SK-N-SH (cell line): ENCODE results near the gene GPC2. TPM values are rescaled to one million over a fixed set of nuclear protein-coding genes. Genes with fewer than 3 reads are reported as not detected.
"Not testable (repeated sequence)": the region's sequence is repeated elsewhere in the genome, so short reads cannot be mapped to it uniquely, and the experiment has no call there.

ENCODE experiments used
- CTCF ChIA-PET: fragments of 300-600, 350-600 bp; formaldehyde crosslinking; extraction: SDS; loops from one replicate; lab custom pipeline; 2021; lab: Yijun Ruan, JAX
- POLR2A ChIA-PET: fragments of 350-600 bp; sonication (Branson Sonifier 250); formaldehyde crosslinking; extraction: SDS; loops from one replicate; lab custom pipeline; 2020; ENCODE audit warnings: antibody characterized with exemption, inconsistent platforms; lab: Yijun Ruan, JAX
- DNase-seq: peaks from one replicate; pipeline ENCODE4 v3.0.0; 2012
- H2AFZ ChIP-seq: fragments of 200-600 bp; sonication (generic); 2 replicates; pipeline ENCODE4 v1.8.1; 2016; ENCODE audit warnings: antibody characterized with exemption, mild to moderate bottlenecking, low read depth
- H3F3A ChIP-seq: fragments of 200-600 bp; sonication (generic); replicated peaks from 2 replicates; pipeline ENCODE3; 2016; ENCODE audit warnings: antibody characterized with exemption, mild to moderate bottlenecking; ENCODE audit not compliant: insufficient read depth
- H3K27ac ChIP-seq, 2 experiments: fragments of 200-500 bp in 1 of 2; fragments of 200-600 bp in 1 of 2; sonication (Bioruptor generic) in 1 of 2; sonication (generic), shearing (Covaris generic) in 1 of 2; 2 replicates each; pipeline versions ENCODE4 v1.5.1 to v1.6.1; 2014 to 2016; ENCODE audit warnings: low read depth in 2 of 2, inconsistent platforms in 1 of 2, low read length in 1 of 2, mild to moderate bottlenecking in 1 of 2, mixed read lengths in 1 of 2
- H3K27me3 ChIP-seq: fragments of 200-600 bp; sonication (generic), shearing (Covaris generic); 2 replicates; pipeline ENCODE4 v1.6.1; 2016; ENCODE audit warnings: mixed run types; ENCODE audit not compliant: insufficient read depth
- H3K36me3 ChIP-seq, 2 experiments: fragments of 200-500 bp in 1 of 2; fragments of 200-600 bp in 1 of 2; sonication (Bioruptor generic) in 1 of 2; sonication (generic) in 1 of 2; replicated peaks in 1 of 2; 2 replicates each; pipeline versions ENCODE3 to v1.5.1; 2014 to 2016; ENCODE audit warnings: low read length in 1 of 2, mild to moderate bottlenecking in 1 of 2; ENCODE audit not compliant: insufficient read depth in 2 of 2, control insufficient read depth in 1 of 2
- H3K4me1 ChIP-seq, 2 experiments: fragments of 200-500 bp in 1 of 2; fragments of 200-600 bp in 1 of 2; sonication (Bioruptor generic) in 1 of 2; sonication (generic), shearing (Covaris generic) in 1 of 2; 2 replicates each; pipeline versions ENCODE4 v1.5.1 to v1.6.1; 2014 to 2016; ENCODE audit warnings: low read depth in 1 of 2, low read length in 1 of 2, mixed run types in 1 of 2; ENCODE audit not compliant: insufficient read depth in 2 of 2, control insufficient read depth in 1 of 2
- H3K4me2 ChIP-seq: fragments of 200-600 bp; sonication (generic), shearing (Covaris generic); 2 replicates; pipeline ENCODE4 v1.6.1; 2017; ENCODE audit warnings: mixed run types
- H3K4me3 ChIP-seq, 2 experiments: fragments of 200-500 bp in 1 of 2; fragments of 200-600 bp in 1 of 2; sonication (Bioruptor generic) in 1 of 2; sonication (generic), shearing (Covaris generic) in 1 of 2; 2 replicates each; pipeline versions ENCODE4 v1.5.1 to v1.8.1; 2014 to 2016; ENCODE audit warnings: low read depth in 2 of 2, inconsistent platforms in 1 of 2, low read length in 1 of 2, mild to moderate bottlenecking in 1 of 2, mixed read lengths in 1 of 2, moderate library complexity in 1 of 2
- H3K79me2 ChIP-seq: fragments of 200-600 bp; sonication (generic); 2 replicates; pipeline ENCODE4 v1.8.1; 2017; ENCODE audit warnings: mild to moderate bottlenecking; ENCODE audit not compliant: insufficient read depth
- H3K9ac ChIP-seq: fragments of 200-600 bp; sonication (generic); 2 replicates; pipeline ENCODE4 v1.6.1; 2017; ENCODE audit warnings: mixed run types
- H3K9me2 ChIP-seq: fragments of 200-600 bp; sonication (generic); 2 replicates; pipeline ENCODE4 v1.6.1; 2017; ENCODE audit warnings: mixed run types
- H3K9me3 ChIP-seq: fragments of 200-600 bp; sonication (generic); 2 replicates; pipeline ENCODE4 v1.6.1; 2017; ENCODE audit warnings: mixed run types, mild to moderate bottlenecking, moderate library complexity
- H4K20me1 ChIP-seq: fragments of 200-600 bp; sonication (generic); 2 replicates; pipeline ENCODE4 v1.6.1; 2017; ENCODE audit warnings: mild to moderate bottlenecking, mixed run types; ENCODE audit not compliant: insufficient read depth
- ELF1 ChIP-seq: IDR thresholded peaks from 2 replicates; pipeline ENCODE4 v1.4.0; 2012
- EZH2phosphoT487 ChIP-seq: fragments of 200-600 bp; sonication (generic); IDR thresholded peaks from 2 replicates; pipeline ENCODE4 v1.6.1; 2017; ENCODE audit warnings: low read depth, mixed run types, mild to moderate bottlenecking, antibody characterized with exemption, moderate library complexity, borderline replicate concordance
- FOXJ3 ChIP-seq: sonication (generic); formaldehyde crosslinking; IDR thresholded peaks from 2 replicates; pipeline ENCODE4 v1.5.1; 2020; ENCODE audit warnings: mild to moderate bottlenecking, missing genetic modification reagents
- FOXM1 ChIP-seq: IDR thresholded peaks from 2 replicates; pipeline ENCODE4 v1.4.0; 2012; ENCODE audit warnings: low read depth, mild to moderate bottlenecking
- MEF2A ChIP-seq: IDR thresholded peaks from 2 replicates; pipeline ENCODE4 v1.4.0; 2012; ENCODE audit warnings: low read depth, borderline replicate concordance
- MXI1 ChIP-seq: IDR thresholded peaks from 2 replicates; pipeline ENCODE4 v1.6.1; 2012; ENCODE audit warnings: mild to moderate bottlenecking, low read depth, low read length, improper control_type of control experiment
- NRF1 ChIP-seq: IDR thresholded peaks from 2 replicates; pipeline ENCODE4 v1.6.1; 2012; ENCODE audit warnings: low read depth, mild to moderate bottlenecking, low read length
- RXRA ChIP-seq: IDR thresholded peaks from 2 replicates; pipeline ENCODE4 v1.4.0; 2012; ENCODE audit warnings: low read depth, mild to moderate bottlenecking, borderline replicate concordance
- SIN3A ChIP-seq: IDR thresholded peaks from 2 replicates; pipeline ENCODE4 v1.6.1; 2012; ENCODE audit warnings: low read depth, mild to moderate bottlenecking, low read length, moderate library complexity, borderline replicate concordance
- TCF12 ChIP-seq: IDR thresholded peaks from 2 replicates; pipeline ENCODE4 v1.4.0; 2012
- YY1 ChIP-seq: IDR thresholded peaks from 2 replicates; pipeline ENCODE4 v1.4.0; 2012; ENCODE audit warnings: low read depth, mild to moderate bottlenecking
- WGBS: methylation state at CpG from one replicate; pipeline ENCODE4 v1.1.6; 2017; ENCODE audit warnings: low lambda C conversion rate; 5-methylcytosine and 5-hydroxymethylcytosine counted together
- polyA plus RNA-seq, 3 experiments: library from polyadenylated mRNA; depleted of rRNA; stranded (reverse); fragments of >200 nt; gene quantifications; 2 replicates each; pipeline ENCODE4 v1.2.3, GENCODE V29; 2012
- TF ChIP-seq, protein P1 (sequence below): IDR thresholded peaks from 2 replicates; pipeline ENCODE4 v1.6.1; 2012; ENCODE audit warnings: mild to moderate bottlenecking, low read depth, low read length, moderate library complexity
- TF ChIP-seq, protein P2 (sequence below): fragments of 150-350 bp; IDR thresholded peaks from 2 replicates; pipeline ENCODE4 v1.6.1; 2016; ENCODE audit warnings: mild to moderate bottlenecking, low read depth, low read length
- TF ChIP-seq, protein P3 (sequence below): IDR thresholded peaks from 2 replicates; pipeline ENCODE4 v1.4.0; 2012; ENCODE audit warnings: low read depth, borderline replicate concordance

Gene GPC2
- polyA plus RNA-seq, 1 of the 3 experiments (the other 2 are of a cell fraction) = 12.9 TPM

DNA sequence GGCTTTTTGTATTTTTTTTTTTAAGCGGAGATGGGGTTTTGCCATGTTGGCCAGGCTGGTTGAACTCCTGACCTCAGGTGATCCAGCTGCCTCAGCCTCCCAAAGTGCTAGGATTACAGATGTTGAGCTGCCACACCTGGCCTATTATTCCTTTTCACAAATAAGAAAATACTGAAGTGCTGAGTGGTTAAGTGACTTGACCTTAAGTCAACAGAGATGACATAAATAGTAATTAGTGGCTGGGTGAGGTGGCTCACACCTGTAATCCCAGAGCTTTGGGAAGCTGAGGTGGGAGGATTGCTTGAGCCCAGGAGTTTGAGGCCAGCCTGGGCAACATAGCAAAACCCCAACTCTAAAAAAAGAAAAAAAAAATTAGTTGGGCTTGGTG is 47.0 kb downstream of the GPC2 start:
- H3K9ac ChIP-seq, H3K27me3 ChIP-seq: not testable (repeated sequence)
- WGBS = 83% methylated on average over 1 of the region's 1 CpG

DNA sequence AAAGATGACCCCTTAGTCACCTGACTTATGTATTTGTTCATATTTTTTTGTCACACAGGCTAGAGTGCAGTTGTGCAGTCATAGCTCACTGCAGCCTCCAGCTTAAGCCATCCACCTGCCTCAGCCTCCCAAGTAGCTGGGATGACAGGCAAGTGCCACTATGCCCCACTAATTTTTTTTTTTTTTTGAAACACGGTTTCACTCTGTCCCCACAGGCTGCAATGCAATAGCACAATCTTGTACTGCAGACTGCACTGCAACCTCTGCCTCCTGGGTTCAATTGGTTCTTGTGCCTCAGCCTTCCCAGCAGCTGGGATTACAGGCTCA is 48.6 kb downstream of the GPC2 start:
- Histone ChIP-seq H3K9me2 (no peaks in the 10 kb centered on the region), H3K4me3 (no peak overlapping the region), H3K4me2 (0 out of 2 replicates have a peak overlapping the region, but pooled peaks have one; percentile 90), H3K9ac (no peak overlapping the region), H3K79me2 (peaks cover 27% of the 10 kb centered on the region; the same call in 1 of the 2 replicates), H3K4me1 (peaks cover 10 to 20% of the 10 kb centered on the region in 2 experiments; a peak in 2 of 4 replicates), H2AFZ (no peak overlapping the region), H3K27ac (no peak overlapping the region), H4K20me1 (no peaks in the 10 kb centered on the region), H3F3A (peaks cover 45% of the 10 kb centered on the region), H3K9me3 (no peaks in the 10 kb centered on the region), H3K36me3 (peaks cover 8 to 16% of the 10 kb centered on the region in 2 experiments), H3K27me3 (no peaks in the 10 kb centered on the region)
- POLR2A ChIA-PET = interaction anchor here (0.6 to 2.7 kb wide), 6 partner anchors 26 to 761 kb away, joined by 3 to 19 read pairs (median 4); partner anchors contain the start of genes AP4M1, MCM7, UFSP1 and ZSCAN21
- CTCF ChIA-PET = interaction anchor here (0.6 to 13.6 kb wide), 15 partner anchors 11 to 577 kb away, joined by 3 to 262 read pairs (median 5); partner anchors contain the start of genes AP4M1, GAL3ST4, MCM7 and PVRIG
- TF ChIP-seq RXRA = no peak
- TF ChIP-seq, protein P1, sequence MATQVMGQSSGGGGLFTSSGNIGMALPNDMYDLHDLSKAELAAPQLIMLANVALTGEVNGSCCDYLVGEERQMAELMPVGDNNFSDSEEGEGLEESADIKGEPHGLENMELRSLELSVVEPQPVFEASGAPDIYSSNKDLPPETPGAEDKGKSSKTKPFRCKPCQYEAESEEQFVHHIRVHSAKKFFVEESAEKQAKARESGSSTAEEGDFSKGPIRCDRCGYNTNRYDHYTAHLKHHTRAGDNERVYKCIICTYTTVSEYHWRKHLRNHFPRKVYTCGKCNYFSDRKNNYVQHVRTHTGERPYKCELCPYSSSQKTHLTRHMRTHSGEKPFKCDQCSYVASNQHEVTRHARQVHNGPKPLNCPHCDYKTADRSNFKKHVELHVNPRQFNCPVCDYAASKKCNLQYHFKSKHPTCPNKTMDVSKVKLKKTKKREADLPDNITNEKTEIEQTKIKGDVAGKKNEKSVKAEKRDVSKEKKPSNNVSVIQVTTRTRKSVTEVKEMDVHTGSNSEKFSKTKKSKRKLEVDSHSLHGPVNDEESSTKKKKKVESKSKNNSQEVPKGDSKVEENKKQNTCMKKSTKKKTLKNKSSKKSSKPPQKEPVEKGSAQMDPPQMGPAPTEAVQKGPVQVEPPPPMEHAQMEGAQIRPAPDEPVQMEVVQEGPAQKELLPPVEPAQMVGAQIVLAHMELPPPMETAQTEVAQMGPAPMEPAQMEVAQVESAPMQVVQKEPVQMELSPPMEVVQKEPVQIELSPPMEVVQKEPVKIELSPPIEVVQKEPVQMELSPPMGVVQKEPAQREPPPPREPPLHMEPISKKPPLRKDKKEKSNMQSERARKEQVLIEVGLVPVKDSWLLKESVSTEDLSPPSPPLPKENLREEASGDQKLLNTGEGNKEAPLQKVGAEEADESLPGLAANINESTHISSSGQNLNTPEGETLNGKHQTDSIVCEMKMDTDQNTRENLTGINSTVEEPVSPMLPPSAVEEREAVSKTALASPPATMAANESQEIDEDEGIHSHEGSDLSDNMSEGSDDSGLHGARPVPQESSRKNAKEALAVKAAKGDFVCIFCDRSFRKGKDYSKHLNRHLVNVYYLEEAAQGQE = no peak
- no peak for TF ChIP-seq ELF1
- no peak for TF ChIP-seq TCF12
- TF ChIP-seq FOXJ3 (CRISPR knock-in tag) = no peak
- TF ChIP-seq FOXM1 = no peak
- no peak for TF ChIP-seq NRF1
- TF ChIP-seq, protein P2, sequence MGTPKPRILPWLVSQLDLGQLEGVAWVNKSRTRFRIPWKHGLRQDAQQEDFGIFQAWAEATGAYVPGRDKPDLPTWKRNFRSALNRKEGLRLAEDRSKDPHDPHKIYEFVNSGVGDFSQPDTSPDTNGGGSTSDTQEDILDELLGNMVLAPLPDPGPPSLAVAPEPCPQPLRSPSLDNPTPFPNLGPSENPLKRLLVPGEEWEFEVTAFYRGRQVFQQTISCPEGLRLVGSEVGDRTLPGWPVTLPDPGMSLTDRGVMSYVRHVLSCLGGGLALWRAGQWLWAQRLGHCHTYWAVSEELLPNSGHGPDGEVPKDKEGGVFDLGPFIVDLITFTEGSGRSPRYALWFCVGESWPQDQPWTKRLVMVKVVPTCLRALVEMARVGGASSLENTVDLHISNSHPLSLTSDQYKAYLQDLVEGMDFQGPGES = no peak
- TF ChIP-seq SIN3A = no peak
- no peak for TF ChIP-seq MEF2A
- TF ChIP-seq YY1 = no peak
- no peak for TF ChIP-seq MXI1
- TF ChIP-seq, protein P3, sequence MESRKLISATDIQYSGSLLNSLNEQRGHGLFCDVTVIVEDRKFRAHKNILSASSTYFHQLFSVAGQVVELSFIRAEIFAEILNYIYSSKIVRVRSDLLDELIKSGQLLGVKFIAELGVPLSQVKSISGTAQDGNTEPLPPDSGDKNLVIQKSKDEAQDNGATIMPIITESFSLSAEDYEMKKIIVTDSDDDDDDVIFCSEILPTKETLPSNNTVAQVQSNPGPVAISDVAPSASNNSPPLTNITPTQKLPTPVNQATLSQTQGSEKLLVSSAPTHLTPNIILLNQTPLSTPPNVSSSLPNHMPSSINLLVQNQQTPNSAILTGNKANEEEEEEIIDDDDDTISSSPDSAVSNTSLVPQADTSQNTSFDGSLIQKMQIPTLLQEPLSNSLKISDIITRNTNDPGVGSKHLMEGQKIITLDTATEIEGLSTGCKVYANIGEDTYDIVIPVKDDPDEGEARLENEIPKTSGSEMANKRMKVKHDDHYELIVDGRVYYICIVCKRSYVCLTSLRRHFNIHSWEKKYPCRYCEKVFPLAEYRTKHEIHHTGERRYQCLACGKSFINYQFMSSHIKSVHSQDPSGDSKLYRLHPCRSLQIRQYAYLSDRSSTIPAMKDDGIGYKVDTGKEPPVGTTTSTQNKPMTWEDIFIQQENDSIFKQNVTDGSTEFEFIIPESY = no peak
- TF ChIP-seq EZH2phosphoT487 = no peak
- WGBS = 76% methylated on average over 1 of the region's 1 CpG
- no peak for DNase-seq

More for the DNA sequence above, 47.0 kb downstream of the GPC2 start:
- Histone ChIP-seq H3K4me1 (peaks cover 10 to 16% of the 10 kb centered on the region in 2 experiments; a peak in 2 of 4 replicates), H3K79me2 (peaks cover 13% of the 10 kb centered on the region; the same call in 1 of the 2 replicates), H3F3A (peaks cover 34% of the 10 kb centered on the region)
- DNase-seq, H3K9me2 ChIP-seq, H3K9me3 ChIP-seq, H4K20me1 ChIP-seq, H3K36me3 ChIP-seq, H3K27ac ChIP-seq, H3K4me3 ChIP-seq, H2AFZ ChIP-seq, H3K4me2 ChIP-seq: not testable (repeated sequence)
- CTCF ChIA-PET = interaction anchor here (0.6 to 13.6 kb wide), 39 partner anchors 8 to 596 kb away, joined by 3 to 262 read pairs (median 6); partner anchors contain the start of genes AP4M1, CNPY4, GAL3ST4 and GPC2
- POLR2A ChIA-PET = interaction anchor here (0.9 to 3.1 kb wide), 4 partner anchors 16 to 29 kb away, joined by 3 to 19 read pairs (median 8); partner anchors contain the start of genes AP4M1, LAMTOR4 and MCM7
